HG03469 (cell line): ENCODE measurements around the gene TMEM63C.

Source experiments
- ATAC-seq: cut with Tn5 transposase; IDR thresholded peaks from one replicate; pipeline ENCODE4 v1.9.1; 2021; ENCODE audit warnings: mild to moderate bottlenecking, moderate library complexity, moderate number of reproducible peaks; ENCODE audit not compliant: unreplicated experiment

The TMEM63C gene

DNA sequence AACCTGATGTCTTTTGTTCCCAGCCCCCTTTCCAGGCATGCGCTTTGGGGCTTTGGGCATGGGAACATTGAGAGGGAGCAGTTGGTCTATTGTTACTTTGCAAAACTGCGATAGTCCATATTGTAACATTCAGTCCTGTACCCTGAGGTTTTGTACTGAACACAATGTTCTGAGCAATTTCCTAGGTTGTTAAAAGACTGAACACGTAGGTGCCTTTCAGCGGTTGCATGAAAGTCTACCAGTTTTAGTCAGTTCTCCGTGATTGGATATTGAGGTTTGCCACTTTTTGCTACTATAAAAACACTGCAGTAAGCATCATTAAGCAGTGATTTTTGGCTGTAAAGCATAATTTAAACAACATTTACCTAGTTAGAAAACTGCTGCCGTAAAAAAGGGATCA lies 69.3 kb downstream of the TMEM63C start:
- no peak for ATAC-seq

DNA sequence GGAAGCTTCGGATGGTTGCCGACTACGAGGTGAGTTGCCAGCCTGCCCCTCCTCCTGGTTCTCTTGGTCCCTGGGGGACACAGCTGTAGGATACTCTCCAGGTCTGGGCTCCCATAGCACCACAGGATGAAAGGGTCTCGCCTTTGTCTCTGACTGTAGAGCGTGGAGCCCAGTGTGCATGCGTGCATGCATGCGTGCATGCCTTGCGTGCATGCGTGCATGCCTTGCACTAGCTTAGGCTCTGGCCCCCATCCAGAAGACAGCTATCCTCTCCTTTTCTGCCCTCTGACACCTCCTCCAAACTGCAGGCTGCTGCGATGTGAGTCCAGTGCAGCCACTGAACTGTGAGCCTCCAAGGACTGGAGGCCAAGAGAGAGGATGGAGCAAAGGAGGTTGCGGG lies 70.3 kb downstream of the TMEM63C start:
- no peak for ATAC-seq

GRCh38 chr14:77253333-77254190 lies 72.0 kb downstream of the TMEM63C start:
- no peak for ATAC-seq

DNA sequence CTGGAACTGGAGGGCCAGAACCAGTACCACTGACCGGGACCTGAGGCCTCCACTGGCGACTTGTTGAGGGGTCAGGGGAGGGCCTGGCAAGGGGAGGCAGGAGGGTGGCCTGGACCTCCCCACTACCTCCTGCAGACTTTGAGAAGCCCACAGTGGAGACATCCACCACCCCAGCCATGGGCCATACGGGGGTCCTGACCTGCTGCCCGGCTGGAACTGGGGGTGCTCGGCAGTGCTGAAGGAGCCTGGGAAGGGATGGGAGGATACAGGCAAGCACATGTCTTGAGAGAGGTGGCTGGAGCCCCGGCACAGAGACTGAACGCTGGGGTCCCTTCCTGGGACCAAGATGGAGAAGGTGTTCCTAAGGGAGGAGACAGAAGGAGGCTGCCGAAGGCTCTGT lies 75.1 kb downstream of the TMEM63C start:
- ATAC-seq = no peak

- no peak for ATAC-seq
Observed at GRCh38 chr14:77257700-77258099, 76.1 kb downstream of the TMEM63C start.

DNA sequence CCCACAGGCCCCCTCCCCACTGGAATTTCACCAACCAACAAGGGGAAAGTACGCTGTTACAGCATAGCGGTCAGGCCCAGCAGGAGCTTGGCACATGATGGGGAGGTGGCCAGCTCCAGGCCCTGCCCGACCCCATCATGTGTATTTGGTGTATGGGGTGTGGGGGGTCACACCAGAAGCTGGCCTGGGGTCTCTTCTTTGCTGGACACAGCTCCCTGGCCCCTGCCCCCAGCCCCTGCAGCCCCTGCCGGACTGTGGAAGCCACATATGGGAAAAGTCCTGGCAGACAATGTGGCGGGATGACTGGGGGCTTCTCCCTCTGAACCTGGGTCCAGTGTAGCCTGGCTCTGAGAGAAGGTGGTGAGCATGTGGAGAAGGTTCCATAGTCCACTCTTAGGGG lies 77.0 kb downstream of the TMEM63C start:
- ATAC-seq = no peak

- no peak for ATAC-seq
Observed at GRCh38 chr14:77259025-77259715, 77.6 kb downstream of the TMEM63C start.

DNA sequence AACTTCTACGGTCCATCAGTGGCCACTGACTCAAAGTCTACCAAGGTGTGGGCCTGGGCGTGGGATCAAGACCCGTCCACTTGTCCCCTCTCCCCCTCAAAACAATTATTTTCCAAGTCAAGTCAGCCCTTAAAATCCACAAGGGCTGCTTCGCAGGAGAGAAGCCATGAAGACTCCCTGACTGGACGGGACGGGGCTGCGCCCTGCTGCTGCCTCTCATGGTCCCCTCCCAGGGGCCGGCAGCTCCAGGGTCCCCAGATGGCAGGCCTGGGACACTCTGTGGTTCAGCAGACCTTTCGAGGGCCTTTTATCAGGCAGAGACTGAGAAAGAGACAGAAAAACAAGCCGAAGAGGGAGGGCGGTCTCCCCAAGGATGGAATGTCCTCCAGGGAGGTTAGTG lies 78.6 kb downstream of the TMEM63C start:
- no peak for ATAC-seq

DNA sequence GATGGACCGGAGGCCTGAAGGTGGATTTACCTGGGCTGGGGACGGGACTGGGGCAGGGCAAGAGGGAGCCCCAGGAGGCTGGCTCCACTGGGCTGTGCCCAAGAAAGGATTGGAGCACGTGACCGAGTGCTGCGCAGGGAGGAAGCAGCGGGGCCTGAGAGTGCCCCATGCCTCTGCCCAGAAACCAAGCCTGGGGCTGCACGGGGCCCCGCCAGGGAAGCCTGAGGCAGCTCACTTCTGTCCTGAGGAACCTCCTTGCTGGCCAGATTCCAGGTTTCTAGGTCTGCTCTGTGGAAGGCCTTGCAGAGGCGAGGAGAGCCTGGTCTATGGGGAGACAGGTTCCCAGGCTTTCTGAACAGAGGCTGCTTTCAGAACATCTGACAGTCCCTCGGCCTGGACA lies 79.0 kb downstream of the TMEM63C start:
- ATAC-seq = no peak

GRCh38 chr14:77264466-77265186 lies 83.0 kb downstream of the TMEM63C start:
- no peak for ATAC-seq

GRCh38 chr14:77265187-77265515 lies 83.6 kb downstream of the TMEM63C start:
- no peak for ATAC-seq

- no peak for ATAC-seq
Observed at GRCh38 chr14:77265561-77266335, 84.2 kb downstream of the TMEM63C start.

- no peak for ATAC-seq
Observed at GRCh38 chr14:77266336-77266735, 84.7 kb downstream of the TMEM63C start.

- no peak for ATAC-seq
Observed at GRCh38 chr14:77267937-77268699, 86.5 kb downstream of the TMEM63C start.

DNA sequence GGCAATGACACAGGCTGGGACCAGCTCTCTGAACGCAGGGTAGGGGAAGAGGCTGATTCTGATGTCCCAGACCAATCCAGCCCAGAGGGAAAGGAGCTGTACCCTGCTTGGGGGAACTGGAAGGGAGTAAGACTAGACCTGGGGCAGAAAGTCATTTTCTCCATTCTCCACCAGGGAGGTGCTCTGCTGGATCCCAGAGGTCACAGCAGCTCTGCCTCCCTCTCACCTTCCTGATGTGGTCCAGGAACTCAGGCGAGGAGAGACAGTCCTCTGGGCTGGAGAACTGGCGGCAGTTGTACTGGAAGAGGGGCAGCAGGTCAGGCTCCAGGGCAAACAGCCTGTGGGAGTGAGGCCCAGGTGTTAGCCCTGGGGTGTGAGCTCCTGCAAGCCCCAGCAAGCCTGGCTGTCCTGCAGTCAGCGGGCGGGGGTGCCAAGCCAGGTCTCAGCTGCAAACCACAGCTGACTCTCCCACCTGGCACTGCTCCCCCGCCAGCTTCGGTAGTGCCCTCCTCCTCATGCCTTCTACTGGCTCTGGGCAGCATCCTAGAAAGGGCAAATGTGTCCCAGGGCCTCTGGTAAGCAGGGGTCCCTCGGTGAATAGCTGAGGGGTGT lies 87.5 kb downstream of the TMEM63C start:
- ATAC-seq = no peak

DNA sequence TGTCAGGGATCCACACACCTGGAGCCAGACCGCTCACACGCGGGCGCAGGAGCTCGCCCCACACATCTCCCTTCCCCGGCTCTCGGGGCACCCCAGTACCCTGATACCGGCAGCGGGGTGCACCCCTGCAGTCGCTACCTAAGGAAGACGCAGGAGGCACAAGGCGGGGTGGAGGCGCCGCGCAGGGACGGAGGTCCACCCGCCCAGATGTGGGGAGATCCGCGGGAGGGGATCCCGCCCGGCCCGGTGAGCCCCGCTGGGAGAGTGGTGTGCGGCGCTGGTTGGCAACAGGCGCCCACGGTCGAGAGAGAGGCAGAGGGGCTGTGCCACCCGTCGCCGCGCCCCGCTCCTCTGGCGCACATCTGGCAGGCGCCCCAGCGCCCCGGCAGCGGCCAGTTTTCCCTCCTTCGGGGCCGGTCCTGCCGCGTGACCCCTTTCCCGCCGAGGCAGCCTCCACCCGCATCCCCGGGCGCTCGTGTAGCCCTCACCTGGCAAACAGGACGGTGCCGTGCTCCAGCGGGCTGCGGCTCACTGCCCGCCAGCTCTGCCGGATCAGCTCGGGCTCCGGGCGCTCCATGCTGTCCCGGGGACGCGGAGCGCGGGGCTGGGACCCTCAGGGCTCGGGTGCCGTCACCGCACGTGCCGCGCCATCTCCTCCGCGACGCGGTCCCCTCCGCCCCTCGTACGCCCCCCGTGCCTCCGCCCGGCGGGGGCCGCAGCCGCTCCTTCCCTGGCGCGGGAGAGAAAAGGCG lies 88.9 kb downstream of the TMEM63C start:
- ATAC-seq = no peak

DNA sequence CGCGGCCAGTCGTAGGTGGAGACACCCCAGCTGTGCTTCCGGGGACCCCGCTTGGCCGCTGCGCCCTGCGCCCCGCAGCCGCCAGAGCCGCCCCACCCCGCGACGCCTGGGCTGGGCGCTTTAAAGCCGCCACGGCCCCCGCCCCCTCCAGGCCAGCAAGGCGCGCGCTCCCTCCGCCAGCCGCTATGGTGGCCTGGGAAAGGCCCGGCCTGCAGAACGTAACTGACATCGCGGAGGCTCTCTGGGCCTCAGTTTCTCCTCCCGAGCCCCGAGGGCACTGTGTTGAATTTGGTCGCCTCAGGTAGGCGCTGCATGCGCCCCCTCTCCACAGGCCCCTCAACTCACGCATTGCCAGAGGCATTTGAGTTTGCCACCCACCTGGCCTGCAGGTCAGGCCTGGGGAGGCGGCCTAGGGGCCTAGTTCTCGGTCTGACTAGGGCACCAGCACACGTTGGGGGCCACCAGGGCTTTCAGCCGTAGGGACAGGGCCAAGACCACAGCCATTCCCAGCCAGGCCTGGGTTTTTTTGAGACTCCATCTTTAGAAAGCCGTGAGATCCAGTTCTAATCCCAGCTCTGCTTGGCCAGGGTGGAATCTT lies 89.6 kb downstream of the TMEM63C start, which contains the start of gene NGB:
Gene NGB (minus strand): TSS at position 94 of the 598 bp plus-strand sequence. CDS start 269 bp downstream, outside the sequence.
- no peak for ATAC-seq

DNA sequence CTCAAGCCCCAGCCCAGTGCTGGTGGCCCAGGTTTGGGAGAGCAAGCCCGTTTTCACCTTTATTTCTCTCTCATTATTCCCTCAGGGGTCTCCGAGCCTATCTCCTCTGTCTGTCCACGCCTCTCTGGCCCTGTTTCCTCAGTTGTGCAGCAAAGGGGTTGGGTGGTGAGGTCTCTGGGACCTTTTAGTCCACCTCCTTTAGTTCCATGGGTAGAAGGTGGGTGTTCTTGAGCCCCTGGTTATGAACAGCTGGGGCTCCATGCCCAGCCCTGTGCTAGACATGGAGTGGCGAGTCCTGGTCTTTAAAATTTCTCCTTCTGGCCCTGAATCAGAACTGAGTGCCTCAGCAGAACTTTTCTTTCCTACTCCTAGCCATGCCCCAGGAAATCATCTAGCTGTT lies 90.7 kb downstream of the TMEM63C start:
- ATAC-seq = no peak

DNA sequence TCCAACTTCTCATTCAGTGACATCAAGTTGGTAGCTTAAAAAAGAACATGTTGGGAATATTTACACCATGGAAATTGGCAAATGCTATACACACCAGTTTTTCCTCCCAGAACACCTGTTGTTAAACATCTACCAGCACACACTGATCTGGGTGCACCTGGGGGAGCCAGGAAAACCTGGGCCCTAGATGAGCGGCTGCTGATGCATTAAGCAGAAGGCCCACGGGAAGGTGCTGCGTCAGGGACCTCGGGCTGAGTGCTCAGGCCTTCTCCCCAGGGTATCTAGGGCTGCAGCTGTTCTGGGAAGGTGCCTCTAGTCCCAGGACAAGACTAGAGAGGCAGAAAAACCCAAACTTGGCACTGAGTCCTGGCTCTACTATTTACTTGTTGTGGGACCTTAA lies 92.2 kb downstream of the TMEM63C start:
- no peak for ATAC-seq
